Fibroblast of skin of back (primary cell): ENCODE data around the gene SPECC1.
A peak's percentile ranks its signal among the peaks of the same experiment; 100 is the strongest.
"Not testable (repeated sequence)": the region's sequence is repeated elsewhere in the genome, so short reads cannot be mapped to it uniquely, and the experiment has no call there.

ENCODE experiments used
- DNase-seq: peaks from one replicate; pipeline ENCODE4 v3.0.0-alpha.2; 2013

SPECC1 gene

DNA sequence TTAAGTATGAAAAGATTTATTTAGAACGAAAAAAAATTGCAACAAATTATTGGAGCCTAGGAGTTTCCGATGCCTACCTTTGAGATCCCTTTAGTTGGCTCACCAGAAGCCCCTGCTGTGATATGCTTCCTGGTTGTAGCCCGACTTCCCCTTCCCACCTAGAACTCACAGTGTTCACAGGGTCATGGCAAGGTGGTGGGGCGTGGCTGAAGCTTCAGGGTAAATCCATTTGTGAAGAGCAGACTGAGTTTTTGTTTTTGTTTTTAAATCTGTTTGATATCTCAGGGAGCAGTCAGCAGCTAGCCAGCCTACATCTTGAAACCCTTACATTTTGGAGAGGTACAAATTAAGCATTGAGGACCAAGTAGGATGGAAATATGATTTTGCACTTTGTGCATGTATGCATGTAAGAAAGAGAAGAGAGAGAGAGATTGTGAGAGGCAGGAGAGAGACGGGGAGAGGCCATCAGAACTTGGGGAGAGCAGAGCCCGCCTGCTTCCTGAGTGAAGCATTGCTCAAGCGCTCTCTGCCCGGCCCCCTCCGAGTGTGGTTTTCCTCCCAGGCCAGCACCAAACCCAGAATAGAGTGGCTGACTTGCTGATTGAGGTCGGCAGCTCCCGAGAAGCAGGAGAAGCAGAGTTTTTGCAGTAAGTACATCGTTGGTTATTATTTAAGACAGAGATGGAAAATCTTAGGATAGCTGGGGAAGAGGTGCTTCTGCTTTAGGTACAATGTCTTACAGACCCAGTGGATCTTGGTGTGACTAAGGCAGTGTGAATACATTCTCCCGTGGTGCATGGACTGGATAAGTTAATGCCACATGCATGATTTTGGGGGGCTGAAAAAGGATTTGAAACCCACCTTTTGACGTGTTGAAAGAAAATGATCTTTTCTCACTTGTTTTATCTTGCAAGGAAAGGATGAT, 64.2 kb downstream of the SPECC1 start:
- DNase-seq, result no peak

DNA sequence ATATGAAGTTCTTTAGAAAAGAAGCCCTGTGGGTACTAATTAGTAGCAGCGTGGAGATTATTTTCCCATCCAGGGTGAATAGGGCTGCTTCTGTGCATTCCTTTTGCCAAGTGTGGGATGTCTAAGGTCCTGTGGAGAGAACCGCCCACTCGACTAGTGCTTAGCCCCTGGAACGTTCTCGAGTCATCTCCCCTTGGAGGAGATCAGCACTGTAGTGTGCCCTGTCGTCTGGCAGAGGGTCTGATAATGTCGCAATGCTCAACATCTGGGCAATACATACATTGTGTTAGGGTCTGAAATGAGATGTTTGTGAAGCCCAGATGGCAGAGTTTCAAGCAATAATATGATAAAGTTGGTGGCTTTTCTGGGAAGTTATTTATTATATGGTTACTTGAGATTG, 64.8 kb downstream of the SPECC1 start:
- DNase-seq, result no peak

DNA sequence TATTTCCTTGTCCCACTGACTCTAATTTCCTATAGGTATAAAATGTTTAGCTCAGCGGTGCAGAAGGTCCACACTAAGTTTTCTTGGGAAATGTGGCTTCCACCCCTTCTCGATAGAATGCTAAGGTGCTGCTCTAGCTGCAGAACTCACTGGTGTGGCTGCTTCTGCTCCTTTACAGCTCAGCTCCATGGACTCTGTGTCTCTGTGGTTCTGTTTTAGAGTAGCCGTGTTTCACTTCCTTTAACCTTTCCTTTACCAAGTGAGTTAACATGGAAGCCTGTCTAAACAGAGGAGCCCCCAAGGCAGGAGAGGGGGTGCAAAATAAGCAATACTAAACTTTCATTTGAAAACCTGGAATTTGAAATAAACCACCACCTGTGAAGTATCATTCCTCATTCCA, 65.3 kb downstream of the SPECC1 start:
- no peak for DNase-seq

DNA sequence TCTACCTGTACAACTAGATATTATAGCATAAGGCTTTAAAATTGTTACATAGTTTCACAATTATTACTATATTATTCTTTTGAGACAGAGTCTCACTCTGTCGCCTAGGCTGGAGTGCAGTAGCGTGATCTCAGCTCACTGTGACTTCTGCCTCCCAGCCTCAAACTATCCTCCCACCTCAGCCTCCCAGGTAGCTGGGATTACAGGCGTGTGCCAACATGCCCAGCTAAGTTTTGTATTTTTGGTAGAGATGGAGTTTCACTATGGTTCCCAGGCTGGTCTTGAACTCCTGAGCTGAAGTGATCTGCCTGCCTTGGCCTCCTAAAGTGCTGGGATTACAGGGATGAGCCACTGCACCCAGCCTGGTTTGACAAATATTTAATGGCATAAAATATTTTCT, 67.0 kb downstream of the SPECC1 start:
- not testable (repeated sequence) for DNase-seq

DNA sequence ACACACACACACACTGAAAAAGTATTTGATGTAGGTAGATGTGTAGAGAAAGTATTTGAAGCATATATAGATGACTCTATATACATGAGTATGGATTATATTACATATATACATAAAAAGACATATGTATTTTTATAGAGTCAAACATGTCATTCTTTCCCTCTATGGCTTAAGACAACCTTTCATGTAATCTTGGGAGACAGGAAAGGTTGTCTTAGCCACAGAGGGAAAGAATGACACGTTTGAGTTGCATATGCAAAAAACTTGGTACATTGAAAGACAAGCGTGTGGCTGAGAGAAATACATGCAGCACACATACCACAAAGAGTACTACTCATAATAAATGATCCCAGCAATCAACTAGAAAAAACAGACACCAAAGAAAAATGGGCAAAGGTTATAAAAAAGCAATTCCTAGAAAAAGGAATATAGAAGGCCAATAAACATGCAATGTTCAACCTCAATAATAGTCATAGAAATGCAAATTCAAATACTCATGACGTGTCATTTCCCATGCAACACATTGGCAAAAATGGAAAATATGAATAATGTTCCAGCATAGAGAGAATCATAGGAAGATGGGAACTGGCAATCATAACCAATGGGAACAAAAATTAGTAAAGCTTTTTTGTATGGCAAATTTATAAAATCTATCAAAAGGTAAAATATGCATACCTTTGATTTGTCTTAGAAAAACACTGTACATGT, 69.0 kb downstream of the SPECC1 start:
- DNase-seq, result no peak

DNA sequence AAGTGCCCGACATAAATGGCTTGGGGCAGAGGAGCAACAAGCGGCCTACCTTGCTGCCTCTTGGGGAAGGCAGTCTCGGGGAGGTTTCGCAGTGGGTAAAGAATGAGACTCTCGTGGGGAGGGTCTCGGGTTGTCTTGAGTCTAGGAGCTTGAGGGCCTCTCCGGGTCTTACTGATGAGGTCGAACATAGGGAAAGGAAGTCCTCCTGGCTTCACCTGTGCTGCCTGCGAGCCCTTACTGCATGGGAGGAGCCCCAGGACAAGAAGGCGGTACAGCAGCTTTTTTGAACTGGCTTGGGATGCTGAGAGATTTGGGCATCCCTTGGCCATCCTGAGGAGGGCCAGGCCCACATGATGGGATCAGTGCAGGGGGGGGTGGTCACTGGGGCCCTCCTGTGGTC, 71.4 kb downstream of the SPECC1 start:
- no peak for DNase-seq

DNA sequence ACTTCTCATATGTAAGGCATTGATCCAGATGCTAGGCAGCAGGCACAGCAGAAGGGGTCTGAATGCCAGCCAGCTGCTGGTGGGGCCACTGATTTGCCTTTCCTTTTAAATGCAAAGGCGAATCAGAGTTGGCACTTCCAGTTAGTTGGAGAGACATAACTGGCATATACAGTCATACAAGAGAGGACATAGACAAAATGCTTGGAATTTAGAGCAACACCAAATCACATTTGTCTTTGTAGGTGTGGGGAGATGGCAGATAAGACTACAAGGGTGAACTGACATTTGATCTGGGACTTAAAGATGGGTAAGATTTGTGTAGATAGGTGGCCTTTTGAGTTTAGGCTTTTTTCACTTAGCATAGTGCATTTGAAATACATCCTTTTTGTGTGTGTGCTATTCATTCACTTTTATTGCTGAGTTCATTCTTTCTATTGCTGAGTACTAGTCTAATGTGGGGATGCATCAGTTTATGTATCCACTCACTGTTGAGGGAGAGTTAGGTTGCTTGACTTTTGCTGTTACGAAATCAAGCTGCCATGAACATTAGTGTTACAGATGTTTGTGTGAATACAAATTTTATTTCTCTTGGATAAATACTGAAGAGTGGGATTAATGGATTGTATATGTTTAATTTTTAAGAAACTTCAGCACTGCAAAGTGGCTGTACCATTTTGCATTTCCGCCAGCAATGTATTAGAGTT, 74.1 kb downstream of the SPECC1 start:
- no peak for DNase-seq

DNA sequence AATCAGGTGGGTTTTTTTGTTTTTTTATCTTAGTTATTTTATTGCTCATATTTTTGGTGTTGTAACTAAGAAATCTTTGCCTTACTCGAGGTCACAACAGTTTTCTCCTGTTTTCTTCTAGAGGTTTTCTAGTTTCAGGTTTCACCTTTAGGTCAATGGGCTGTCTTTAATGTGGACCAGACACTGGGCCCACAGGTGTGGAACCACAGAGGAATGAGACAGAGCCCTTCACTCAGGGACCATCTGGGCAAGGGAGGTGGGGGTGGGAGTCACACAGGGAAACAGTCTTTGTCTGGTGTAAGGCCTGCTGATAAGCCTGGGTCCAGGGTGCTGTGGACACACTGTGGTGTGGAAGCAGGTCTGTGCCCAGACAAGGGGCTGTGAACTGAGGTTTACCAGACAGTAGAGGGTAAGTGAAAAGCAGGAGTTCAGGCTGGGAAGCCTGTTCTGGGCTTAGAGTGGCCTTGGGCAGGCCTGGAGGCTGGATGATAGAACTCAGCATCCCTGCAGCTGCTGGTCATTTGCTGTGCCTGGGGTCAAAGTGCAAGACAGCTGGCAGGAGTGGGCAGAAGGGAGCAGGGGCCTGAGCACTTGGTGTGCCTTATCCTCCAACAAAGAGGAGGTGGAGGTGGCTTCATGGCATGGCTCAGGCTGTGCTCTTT, 75.6 kb downstream of the SPECC1 start:
- DNase-seq, result no peak

DNA sequence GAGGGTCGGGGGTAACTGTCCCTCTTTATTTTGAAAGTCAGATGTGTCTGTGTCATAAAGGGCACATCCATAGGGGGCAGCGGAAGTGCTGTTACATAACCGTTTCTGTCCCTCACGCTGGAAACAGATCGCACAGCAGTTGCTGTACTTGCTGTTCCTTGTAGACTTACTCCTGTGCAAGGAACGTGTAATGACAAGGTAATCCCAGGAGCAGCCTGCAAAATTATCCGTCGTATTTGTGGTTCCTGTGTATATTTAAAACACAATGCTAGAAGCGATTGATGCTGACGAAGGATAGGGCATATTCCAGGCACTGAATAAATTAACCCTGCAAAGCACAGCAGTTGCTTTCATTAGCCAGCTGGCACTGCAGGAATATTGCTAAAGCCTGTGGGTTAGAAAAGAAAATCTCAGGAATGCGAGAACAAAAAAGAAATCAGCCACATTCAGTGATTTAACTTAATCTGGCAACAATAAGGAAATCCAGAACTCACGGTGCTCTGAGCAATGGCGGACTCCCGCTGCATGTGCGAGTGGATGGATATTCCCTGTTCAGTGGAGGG, 76.2 kb downstream of the SPECC1 start:
- no peak for DNase-seq

DNA sequence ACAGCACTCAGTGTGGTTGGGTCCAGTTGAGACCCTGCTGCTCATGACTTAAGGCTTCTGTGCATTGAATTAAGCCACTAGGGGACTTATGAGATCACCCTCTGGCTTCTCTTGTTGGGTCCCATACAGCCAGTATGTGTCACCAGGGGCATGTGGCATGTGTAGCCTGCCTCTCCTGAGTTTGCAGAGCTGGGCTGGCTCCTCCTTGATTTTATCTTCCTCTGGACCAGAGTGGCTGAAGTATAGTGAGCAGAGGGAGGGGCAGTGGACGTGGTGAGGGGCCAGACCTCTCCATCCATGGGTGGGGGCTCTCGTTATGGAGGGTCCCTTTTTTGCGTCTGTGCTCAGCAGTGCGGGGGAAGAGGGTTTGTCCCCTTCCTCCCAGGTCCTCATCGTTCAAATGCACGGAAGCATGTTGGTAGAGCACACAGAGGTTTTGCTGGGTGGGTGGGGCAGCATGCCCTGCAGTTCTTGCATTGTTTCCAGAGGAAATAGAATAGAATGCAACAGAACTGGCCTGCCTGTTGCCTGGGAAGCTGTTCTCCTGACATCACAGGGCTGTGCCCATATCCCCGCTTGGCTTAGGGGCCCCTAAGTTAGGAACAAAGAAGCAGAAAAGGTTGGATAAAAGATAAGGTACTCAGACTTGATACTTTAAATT, 77.4 kb downstream of the SPECC1 start:
- DNase-seq, result no peak

DNA sequence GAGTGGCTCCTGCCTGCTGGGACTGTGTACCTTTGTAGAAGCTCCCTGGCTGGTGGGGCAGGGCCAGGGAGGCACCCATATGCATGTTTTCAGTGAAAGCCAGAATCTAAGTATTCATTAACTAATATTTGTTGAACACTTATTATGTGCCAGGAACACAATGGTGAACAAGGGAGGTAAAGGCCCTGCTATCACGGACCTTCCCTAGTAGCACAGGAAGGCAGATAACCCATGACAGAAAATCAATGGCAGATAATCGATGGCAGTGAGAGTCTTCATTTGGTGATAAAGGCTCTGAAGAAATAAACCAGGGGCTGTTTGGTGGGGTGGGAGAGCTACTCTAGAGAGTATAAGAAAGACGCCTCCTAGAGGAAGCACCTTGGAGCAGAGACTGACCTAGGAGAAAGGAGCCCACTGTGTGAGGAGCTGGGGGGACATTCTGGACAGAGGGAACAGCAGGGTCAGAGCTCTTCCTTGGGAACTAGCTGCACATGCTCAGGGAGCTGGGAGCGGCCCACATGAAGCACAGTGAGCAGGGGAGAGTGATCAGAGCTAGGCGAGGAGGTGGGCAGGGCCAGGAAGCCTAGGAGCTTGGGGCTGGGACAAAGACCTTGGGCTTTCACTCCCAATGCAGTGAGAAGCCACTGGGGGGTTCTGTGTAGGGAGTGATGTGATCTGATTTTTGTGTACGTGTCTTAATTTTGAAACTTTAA, 78.5 kb downstream of the SPECC1 start:
- DNase-seq, result no peak

DNA sequence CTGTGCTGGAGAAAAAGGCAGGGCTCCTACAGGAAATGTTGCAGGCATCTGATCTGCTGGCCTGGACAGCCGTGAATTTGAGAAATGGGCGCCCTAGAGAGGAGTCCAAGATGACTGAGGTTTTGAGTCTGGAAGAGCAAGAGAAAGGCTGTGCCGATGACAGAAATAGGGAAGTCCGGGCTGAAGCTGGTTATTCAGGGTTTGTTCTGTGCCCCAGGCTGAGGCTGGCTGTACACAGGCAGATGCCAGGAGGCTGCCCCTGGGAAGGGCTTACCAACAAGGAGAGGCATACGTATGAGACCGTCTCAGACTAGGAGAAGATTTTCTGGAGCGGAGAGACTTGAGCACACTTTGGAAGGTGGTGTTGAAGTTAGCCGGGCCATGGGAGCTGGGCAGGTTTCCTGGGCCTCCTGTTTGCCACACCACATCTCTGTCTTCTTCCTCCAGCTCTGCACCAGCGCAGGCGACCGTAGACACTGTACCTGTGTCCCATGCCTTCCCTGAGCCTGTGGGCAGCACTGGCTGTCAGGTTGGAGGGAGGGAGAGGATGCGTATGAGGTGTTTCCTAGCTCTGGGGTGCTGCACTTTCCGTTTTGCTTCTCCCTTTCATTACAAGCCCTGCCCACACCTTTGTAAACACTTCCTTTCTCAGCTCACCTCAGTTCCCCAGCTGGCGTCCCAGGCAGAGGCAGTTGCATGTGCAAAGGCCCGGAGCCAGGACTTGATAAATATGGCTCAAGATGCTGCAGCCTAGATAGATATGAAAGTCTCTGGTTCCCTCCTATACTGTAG, 80.8 kb downstream of the SPECC1 start:
- DNase-seq, result no peak

DNA sequence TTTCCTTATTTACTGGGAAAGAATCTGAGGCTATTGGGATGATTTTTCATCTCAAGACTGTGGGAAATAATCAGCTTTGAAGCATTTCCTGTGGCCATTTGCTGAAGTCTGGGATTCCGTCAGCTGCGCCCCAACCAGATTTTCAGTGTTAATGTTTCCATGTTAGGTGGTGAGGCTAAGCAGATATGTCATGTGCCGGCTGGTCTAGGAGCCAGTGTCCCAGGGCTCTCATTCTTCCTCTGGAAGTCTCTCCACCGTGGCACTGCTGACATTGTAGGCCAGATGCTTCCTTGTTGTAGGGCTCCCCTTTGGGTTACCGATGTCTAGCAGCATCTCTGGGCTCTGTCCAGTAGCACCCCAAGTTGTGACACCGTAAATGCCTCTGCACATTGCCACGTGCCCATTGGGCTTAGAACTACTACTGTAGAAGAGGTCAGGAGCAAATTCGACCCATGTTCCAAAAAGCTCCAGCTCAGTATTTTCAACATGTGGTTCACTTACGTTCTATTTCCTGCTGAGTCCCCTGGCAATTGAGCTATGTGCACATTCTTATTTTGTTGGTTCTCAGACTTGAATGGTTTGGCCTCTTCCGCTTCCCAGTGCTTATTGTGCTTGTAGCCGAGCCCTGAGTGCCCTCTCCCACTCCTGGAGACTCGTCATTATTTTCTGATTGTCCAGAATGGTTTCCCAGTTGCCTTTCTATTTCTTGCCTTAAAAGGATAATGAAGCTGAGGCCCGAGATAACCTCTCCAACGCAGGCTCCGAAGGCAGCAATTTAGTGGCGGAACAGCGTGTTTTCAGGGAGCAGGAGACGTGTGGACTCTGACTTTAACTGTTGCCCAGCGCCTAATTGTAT, 82.2 kb downstream of the SPECC1 start:
- DNase-seq, result peak; percentile 76

DNA sequence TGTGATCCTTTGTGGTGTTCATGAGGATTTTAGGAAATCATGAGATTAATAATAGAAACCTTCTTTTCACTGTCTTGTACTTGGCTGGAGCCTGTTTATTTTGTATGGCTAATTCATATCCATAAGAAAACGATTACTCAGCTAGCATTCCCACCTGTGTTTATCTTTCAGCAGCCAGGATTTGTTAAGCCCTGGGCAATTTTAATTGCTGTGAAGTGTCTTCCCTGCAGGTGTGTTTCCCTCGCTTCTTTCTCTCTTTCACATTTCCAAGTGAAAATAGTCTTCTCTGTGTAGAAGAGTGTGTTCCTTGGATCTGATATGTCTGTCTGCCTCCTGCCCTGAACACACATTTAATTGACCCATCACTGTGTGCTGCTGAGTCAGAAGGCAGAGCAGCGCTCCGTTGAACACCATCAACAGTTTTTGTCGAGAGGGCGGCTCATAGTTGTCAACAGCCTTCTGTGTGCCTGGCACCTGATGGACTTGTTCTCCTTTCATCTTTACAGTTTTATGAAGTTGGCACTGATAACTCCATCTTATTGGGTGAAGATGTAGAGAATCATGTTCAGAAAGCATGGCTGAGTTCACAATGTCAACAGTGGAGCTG, 83.2 kb downstream of the SPECC1 start:
- no peak for DNase-seq

DNA sequence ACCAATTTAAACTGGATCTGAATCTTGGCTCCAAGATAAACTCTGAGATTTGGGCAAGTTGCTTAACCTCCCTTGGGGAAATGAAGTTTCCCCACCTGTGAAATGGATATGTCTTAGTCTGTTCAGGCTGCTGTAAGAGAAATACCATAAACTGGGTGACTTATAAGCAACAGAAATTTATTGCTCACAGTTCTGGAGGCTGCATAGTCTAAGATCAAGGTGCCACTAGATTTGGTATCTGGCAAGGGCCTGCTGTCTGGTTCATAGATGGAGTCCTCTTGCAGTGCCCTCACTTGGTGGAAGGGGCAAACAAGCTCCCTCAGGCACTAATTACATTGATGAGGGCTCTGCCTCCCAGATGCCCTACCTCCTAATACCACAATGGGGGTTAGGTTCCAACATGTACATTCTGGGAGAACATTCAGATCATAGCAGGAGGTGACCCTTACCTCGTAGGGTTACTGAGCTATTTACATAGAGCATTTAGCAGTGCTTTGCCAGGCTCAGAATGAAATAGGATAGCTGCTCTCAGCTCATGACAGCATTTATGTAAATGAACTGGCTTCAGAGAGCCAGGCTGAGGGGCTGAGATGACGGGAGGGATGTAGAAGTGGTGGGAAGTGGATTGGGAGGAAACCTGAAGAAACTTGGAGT, 83.9 kb downstream of the SPECC1 start:
- no peak for DNase-seq

DNA sequence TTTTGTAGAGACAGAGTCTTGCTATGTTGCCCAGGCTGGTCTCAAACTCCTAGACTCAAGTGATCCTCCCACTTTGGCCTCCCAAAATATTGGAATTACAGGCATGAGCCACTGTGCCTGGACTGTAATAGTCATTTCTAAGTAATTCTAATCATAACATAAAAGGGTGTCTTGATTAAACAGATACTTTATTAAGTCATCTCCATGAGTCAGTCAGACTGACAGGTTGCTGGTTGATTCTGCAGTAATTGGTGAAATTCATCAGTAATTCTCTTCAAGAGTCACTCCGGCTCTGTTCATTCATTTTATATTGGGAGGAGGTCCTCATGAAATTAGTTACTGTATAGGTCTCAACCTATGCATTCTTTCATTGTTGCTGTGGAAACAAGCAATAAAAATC, 85.6 kb downstream of the SPECC1 start:
- peak; percentile 17 for DNase-seq

DNA sequence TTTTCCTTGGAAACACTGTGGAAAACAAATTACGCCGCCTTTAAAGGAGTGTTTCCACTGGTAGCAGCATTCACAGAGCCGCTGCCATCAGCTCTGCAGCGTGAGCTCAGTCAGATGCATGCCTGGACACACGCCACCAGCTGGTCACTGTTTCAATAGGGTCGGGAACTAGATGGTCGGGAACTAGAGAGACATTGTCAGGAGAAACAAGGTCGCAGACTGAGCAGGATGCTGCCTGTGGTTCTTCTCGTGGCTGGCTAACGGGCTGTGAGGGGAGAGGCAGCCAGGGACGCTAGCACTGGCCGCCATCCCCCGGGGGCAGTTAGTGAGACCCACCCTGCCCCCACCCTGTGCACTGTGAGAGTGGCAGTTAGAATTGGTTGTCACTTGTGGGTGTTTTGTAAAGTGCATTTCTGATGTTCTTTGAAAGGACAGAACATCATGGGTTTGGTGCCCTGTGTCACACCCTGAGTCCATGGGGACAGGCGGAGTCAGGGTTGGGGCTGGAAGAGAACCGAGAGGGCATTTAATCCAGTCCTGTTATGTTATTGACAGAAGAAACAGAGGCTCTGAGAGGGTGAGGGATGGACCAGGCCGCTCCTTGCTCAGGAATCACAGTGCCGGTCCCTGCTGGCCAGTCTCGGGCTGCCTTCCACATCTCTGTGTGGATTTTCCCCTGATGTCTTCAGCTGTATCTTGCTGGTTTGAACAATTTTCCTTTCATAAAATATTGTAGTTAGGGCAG, 86.3 kb downstream of the SPECC1 start:
- DNase-seq, result peak; percentile 53

DNA sequence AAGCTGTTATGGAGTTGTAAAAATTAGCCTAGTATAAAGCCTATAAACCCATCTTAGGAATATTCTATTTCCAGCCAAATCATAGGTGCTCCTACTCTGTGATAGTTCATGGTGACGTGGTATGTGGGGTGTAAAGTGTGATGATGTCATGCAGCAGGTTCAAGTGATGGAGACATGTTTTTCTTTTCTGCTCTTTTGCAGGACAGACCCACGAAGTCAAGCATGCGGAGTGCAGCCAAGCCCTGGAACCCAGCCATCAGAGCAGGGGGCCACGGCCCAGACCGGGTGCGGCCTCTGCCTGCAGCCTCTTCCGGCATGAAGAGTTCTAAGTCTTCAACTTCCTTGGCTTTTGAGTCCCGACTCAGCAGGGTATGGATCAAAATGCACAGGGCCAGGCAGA, 87.3 kb downstream of the SPECC1 start:
- DNase-seq, result no peak
